GM12872 (cell line): ENCODE results near the gene PBX3.

Experiments used
- TF ChIP-seq, protein P1 (sequence below): IDR thresholded peaks from 3 replicates; pipeline ENCODE4 v1.5.1; 2011; ENCODE audit warnings: low read depth, mild to moderate bottlenecking, low read length, moderate library complexity; ENCODE audit not compliant: insufficient read depth

PBX3 gene

GRCh38 chr9:125993466-125993865 is 246.3 kb downstream of the PBX3 start:
- TF ChIP-seq, protein P1, sequence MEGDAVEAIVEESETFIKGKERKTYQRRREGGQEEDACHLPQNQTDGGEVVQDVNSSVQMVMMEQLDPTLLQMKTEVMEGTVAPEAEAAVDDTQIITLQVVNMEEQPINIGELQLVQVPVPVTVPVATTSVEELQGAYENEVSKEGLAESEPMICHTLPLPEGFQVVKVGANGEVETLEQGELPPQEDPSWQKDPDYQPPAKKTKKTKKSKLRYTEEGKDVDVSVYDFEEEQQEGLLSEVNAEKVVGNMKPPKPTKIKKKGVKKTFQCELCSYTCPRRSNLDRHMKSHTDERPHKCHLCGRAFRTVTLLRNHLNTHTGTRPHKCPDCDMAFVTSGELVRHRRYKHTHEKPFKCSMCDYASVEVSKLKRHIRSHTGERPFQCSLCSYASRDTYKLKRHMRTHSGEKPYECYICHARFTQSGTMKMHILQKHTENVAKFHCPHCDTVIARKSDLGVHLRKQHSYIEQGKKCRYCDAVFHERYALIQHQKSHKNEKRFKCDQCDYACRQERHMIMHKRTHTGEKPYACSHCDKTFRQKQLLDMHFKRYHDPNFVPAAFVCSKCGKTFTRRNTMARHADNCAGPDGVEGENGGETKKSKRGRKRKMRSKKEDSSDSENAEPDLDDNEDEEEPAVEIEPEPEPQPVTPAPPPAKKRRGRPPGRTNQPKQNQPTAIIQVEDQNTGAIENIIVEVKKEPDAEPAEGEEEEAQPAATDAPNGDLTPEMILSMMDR = no peak

DNA sequence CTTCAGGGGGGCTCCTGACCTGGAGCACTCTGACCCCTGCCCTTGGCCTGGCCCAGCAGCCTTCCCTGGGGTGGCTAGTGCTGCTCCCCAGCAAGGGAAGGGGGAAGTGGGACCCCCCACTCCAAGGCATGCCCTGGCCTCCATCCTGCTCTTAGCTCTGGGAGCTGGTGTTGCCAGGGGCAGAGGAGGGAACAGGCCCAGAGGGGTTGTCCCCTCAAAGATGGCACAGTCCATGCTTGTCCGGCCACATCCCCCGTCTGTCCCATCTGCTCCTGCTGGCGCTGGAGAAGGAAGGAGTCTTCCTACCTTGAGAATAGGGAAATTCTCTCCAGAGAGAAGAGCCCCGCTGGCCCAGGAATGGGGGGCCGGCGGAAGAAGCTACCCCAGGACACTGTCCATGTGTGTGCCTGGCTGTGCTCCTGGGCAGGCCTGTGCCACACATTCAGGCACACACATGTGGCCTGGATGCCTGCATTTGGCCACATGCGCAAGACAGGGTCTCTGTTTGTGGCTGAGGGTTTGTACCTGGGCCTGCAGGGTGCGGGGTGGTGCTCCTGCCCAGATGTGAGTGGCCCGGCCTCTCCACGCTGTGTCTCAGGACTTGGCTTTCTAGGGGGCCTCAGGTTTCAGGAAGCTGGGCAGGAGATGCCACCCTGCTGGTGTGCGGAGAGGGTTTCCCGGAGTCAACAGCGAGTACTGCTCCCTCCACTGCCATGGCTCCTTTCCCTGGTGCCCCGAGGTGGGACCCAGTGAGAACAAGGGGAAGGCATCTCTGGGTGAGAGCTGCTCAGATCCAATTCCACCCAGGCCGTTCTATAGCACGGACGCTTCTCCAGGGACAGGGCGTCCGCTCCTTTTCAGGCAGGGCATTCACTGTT is 247.1 kb downstream of the PBX3 start:
- TF ChIP-seq, protein P1 = no peak

DNA sequence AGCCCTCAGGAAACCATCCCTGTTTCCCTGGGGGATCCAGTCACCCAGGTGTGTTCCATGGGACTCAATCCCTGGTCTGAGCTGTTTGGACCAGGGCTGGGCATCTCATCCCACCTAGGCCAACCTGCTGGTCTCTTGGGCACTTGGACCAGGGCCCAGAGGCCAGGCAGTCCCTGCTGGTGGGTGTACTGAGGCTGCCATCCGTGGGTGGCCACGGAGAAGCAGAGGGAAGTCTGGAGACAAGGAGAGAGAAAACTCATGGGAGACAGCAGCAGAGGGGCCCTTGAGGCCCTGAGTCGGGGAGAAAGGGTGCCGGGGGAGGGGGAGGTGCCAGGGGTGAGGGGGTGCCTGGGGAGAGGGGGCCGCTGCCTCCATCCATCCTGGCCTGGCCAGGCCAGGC is 247.8 kb downstream of the PBX3 start:
- TF ChIP-seq, protein P1 = no peak

GRCh38 chr9:125995706-125996105 is 248.5 kb downstream of the PBX3 start:
- TF ChIP-seq, protein P1 = no peak

DNA sequence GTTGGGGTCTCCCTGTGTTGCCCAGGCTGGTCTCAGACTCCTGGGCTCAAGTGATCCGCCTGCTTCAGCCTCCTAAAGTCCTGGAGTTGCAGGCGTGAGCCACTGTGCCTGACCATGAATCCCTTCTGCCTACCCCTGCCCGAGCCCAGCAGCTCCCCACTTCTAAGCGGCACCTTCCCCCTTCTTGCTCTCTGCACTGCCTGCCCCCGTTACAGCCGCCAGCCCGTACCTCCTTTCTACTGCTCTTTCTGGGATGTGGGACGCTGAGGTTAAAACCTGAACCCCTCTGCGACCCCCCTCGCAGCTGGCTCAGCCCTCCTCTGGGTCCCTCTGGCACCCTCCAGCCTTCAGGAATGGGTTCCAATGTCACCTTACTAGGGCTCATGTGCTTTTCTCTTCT is 249.6 kb downstream of the PBX3 start:
- TF ChIP-seq, protein P1 = no peak

- TF ChIP-seq, protein P1 = no peak
These were observed 250.1 kb downstream of the PBX3 start for GRCh38 chr9:125997196-125997823.

GRCh38 chr9:125998837-125999503 is 251.8 kb downstream of the PBX3 start:
- TF ChIP-seq, protein P1 = no peak
